ENCODE data around the gene PRDM16. TPM values are rescaled to one million over a fixed set of nuclear protein-coding genes. Genes with fewer than 3 reads are reported as not detected.
A peak's percentile ranks its signal among the peaks of the same experiment; 100 is the strongest.

Gene PRDM16
- total RNA-seq, 1 donor from 2014 or later = 5.6 TPM

DNA sequence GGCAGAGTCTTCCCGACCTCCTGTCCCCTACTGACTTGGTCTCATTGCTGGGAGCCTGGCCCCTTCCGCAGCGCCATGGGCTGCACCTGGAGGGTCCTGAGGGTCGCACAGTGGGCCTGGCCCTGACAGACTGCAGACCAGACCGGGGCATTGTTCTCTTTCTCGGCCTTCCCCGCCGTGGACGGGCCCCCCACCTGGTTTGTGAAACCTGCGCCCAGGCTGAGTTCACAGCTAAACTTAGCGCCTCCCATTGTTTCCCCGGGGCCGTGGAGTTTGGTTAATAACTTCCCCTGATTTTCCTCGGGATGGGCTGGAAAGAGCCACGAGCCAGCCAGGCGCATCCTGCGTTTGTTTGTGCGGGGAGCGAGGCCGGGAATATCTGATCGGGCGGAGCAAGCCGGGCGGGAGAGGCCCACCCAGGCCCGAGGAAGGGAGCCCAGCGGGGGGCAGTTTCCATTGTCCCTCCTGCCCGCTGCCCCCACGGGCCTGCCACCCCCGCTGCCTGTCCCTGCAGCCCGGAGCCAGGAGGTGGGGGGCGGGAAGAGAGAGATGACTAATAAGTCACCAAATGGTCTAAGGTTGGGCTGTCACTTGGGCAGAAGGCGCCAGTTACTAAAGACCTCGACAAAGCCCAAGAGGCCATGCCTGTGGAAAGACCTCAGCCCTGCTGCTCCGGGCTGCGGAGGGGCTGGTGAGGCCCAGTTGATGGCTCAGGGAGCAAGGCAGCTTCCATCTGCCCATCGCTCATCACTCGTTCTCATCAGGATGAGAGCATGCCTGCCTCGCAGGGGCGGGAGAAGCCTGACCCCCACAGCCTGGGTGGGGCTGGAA is 346.5 kb downstream of the PRDM16 start:
- H3K27me3 ChIP-seq (ENCODE audit: control insufficient read depth, insufficient read depth, low read length) = peaks cover 22% of the 10 kb centered on the region
- TF ChIP-seq, protein P1, sequence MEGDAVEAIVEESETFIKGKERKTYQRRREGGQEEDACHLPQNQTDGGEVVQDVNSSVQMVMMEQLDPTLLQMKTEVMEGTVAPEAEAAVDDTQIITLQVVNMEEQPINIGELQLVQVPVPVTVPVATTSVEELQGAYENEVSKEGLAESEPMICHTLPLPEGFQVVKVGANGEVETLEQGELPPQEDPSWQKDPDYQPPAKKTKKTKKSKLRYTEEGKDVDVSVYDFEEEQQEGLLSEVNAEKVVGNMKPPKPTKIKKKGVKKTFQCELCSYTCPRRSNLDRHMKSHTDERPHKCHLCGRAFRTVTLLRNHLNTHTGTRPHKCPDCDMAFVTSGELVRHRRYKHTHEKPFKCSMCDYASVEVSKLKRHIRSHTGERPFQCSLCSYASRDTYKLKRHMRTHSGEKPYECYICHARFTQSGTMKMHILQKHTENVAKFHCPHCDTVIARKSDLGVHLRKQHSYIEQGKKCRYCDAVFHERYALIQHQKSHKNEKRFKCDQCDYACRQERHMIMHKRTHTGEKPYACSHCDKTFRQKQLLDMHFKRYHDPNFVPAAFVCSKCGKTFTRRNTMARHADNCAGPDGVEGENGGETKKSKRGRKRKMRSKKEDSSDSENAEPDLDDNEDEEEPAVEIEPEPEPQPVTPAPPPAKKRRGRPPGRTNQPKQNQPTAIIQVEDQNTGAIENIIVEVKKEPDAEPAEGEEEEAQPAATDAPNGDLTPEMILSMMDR (IDR thresholded peaks at IDR 0.05; ENCODE audit: insufficient read depth, low read length, poor library complexity, severe bottlenecking) = no peak
- H3K36me3 ChIP-seq (ENCODE audit: control insufficient read depth, insufficient read depth, low read length) = no peaks in the 10 kb centered on the region
- no peak overlapping the region for H3K4me3 ChIP-seq (ENCODE audit: low read depth, low read length)
- no peak for DNase-seq (ENCODE audit: low read depth)

DNA sequence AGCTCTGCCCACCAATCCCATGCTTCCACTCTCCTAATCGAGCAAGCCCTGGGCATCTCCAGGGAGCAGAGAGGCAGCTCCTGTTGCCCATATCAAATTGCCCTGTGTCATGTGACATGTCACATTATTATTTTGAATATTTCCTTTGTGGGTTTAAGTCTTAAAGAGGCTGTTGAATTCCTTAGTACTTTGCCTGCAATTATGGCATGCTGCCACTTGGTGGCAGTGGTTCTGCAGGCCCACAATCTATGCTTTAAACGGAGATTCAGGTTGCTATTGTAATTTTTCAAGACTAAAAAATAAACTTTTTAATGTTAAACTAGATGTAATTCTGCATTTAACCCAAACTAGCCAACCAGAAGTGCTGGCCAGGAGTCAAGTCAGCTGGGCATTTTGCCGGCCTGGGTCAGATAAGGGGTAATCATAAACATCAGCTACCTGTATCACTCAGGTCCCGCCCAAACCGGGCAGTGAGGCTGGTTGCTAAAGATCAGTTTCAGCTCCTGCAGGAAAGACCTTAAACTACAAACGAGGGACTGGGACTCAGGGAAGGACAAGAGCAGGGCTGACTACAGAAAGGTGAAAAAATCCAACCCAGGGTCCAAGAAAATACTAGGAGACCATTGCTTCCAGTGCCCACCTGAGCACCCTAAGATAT is 348.2 kb downstream of the PRDM16 start:
- DNase-seq (ENCODE audit: low read depth) = no peak
- Histone ChIP-seq H3K36me3 (ENCODE audit: control insufficient read depth, insufficient read depth, low read length) (no peaks in the 10 kb centered on the region), H3K27me3 (ENCODE audit: control insufficient read depth, insufficient read depth, low read length) (peaks cover 37% of the 10 kb centered on the region), H3K4me3 (ENCODE audit: low read depth, low read length) (no peak overlapping the region)
- TF ChIP-seq, protein P1 (IDR thresholded peaks at IDR 0.05; ENCODE audit: insufficient read depth, low read length, poor library complexity, severe bottlenecking) = peak; percentile 21

DNA sequence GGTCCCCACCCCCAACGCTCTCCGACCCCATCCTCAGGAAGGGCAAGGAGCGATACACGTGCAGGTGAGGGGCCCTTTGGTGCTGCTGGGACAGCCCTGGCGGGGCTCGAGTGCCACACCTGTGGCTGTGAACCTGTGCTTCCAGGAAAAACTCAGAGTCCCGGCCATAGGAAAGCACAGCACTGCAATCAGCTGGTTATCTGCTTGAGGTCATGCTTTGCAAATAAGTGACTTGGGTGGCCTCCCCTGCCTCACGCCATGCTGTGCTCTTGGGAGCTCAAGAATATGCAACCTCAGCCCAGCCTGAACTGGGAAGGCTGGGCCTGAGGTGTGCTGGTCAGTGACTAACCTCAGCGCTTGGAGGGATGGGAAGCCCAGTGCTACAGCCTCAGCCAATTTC is 348.9 kb downstream of the PRDM16 start:
- Histone ChIP-seq H3K36me3 (ENCODE audit: control insufficient read depth, insufficient read depth, low read length) (no peaks in the 10 kb centered on the region), H3K4me3 (ENCODE audit: low read depth, low read length) (no peak overlapping the region), H3K27me3 (ENCODE audit: control insufficient read depth, insufficient read depth, low read length) (peaks cover 44% of the 10 kb centered on the region)
- TF ChIP-seq, protein P1 (IDR thresholded peaks at IDR 0.05; ENCODE audit: insufficient read depth, low read length, poor library complexity, severe bottlenecking) = no peak
- no peak for DNase-seq (ENCODE audit: low read depth)

DNA sequence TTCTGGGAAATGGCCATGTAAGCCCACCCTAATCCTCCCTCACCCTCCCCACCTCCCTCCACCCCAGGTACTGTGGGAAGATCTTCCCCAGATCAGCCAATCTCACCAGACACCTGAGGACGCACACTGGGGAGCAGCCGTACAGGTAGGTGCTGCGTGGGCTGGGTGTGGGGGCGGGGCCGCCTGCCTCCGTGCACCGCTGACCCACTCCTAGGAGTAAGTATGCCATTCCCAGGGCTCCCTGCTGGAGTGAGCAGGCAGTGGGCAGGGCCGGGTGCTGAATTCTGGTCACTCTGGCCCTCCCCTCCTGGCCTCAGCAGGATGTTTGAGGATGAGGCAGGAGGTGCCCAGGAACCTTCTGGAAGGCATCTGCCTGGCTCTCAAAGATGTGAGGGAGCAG is 349.6 kb downstream of the PRDM16 start:
- TF ChIP-seq, protein P1 (IDR thresholded peaks at IDR 0.05; ENCODE audit: insufficient read depth, low read length, poor library complexity, severe bottlenecking) = no peak
- Histone ChIP-seq H3K36me3 (ENCODE audit: control insufficient read depth, insufficient read depth, low read length) (no peaks in the 10 kb centered on the region), H3K27me3 (ENCODE audit: control insufficient read depth, insufficient read depth, low read length) (peaks cover 50% of the 10 kb centered on the region), H3K4me3 (ENCODE audit: low read depth, low read length) (no peak overlapping the region)
- DNase-seq (ENCODE audit: low read depth) = no peak

DNA sequence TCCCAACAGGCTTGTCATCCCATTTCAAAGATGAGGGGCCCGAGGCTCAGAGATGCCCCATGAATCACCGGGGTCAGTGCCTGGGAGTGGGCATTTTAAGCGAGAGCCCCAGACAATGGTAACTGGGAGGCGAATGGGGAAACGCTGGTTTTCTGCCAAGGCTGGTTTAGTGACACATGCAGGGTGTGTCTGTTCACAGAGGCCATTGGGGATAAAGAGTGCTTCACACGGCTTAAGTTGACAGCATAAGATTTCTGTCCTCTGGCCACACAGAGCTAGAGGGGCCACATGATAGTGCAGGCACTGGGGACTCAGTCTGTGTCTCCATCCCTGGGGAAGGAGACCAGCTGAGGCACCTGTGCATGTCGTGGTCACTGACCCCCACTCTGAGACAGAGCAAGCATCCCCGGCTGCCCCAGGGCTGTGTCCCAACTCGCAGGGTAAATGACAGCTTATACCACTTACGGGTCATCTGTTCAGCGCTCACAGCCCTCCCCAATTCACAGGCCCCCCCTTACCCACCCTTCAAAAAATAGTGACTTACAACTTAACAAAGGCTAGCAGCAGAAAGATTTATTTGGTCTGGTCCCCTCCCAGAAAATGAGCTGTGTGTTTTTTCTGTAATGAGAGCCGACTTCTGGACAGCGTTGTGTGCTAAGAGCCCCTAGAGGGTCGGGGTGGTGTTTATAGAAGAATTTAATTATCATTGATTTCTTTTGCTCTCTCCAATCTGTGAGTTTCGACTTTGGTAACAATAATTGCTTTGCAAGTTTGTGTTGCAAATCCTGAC is 350.6 kb downstream of the PRDM16 start:
- Histone ChIP-seq H3K36me3 (ENCODE audit: control insufficient read depth, insufficient read depth, low read length) (no peaks in the 10 kb centered on the region), H3K27me3 (ENCODE audit: control insufficient read depth, insufficient read depth, low read length) (peaks cover 60% of the 10 kb centered on the region), H3K4me3 (ENCODE audit: low read depth, low read length) (no peak overlapping the region)
- no peak for DNase-seq (ENCODE audit: low read depth)
- TF ChIP-seq, protein P1 (IDR thresholded peaks at IDR 0.05; ENCODE audit: insufficient read depth, low read length, poor library complexity, severe bottlenecking) = no peak

Measured in kidney epithelial cell (primary cell).